ENCODE data around the gene GRPEL1. TPM values are rescaled to one million over a fixed set of nuclear protein-coding genes. Genes with fewer than 3 reads are reported as not detected.

The GRPEL1 gene
- total and polyA plus RNA-seq, 2 experiments from 2014 or later, result 27.4 to 112 TPM

DNA sequence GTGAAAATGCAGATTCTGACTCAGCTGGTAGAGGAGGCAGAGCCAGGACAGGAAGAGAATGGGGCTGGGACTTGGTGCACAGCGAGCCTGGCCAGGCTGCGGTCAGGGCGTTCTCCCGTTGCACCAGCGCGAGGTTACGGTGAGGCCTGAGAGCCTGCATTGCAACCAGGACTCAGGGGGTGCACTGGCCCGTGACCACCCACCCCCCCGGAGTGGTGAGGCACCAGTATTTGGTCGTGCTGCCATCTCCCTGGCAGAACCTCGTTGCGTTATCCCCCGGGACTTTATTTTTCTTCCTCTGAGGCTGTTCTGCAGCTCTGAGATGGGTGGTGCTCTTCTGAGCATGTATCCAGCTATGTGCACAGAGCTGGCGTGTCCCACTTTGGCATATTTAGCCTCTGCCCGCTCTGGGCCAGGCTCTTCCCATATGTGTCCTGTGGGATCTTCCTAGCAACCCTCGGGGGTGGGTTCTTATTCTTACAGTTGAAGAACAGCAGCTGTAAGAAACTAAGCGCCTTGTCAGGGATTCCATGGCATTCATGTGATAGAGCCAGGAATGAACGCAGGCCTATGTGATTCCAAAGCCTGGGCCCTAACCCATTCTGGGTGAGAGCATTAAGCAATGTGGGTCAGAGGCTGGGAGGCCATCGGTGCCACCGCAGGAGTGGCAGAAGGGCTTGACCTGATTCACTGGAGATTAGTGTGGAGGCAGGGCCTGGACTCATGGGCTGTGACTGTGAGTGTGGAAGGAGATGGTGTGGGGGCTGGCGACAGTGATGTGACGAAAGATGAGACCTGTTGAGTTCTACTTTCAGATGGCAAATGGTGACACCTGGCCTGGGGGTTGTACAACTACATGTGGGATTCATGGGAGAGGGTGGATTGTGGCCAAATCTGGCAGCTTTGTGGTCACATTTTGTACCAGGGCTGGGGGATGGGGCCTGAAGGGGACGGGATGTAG lies 21.6 kb downstream of the GRPEL1 start (continued):
- no peak for TF ChIP-seq ZNF462 (CRISPR knock-in tag; IDR thresholded peaks at IDR 0.05)
- TF ChIP-seq ZNF331 (CRISPR knock-in tag; IDR thresholded peaks at IDR 0.05; ENCODE audit: low read depth), result no peak
- no peak for TF ChIP-seq STAT1 (IDR thresholded peaks at IDR 0.05; ENCODE audit: unreplicated experiment)
- TF ChIP-seq EZH2phosphoT487 (IDR thresholded peaks at IDR 0.05; ENCODE audit: unreplicated experiment), result no peak
- TF ChIP-seq CREB1 (CRISPR knock-in tag; IDR thresholded peaks at IDR 0.05; ENCODE audit: low read depth), result no peak
- no peak for TF ChIP-seq ZNF114 (CRISPR knock-in tag; IDR thresholded peaks at IDR 0.05)

- TF ChIP-seq EZH2 (IDR thresholded peaks at IDR 0.05; ENCODE audit: low read depth, unreplicated experiment) (no peak), ZNF331 (CRISPR knock-in tag; IDR thresholded peaks at IDR 0.05; ENCODE audit: low read depth) (no peak)
- TF ChIP-seq, protein P1, sequence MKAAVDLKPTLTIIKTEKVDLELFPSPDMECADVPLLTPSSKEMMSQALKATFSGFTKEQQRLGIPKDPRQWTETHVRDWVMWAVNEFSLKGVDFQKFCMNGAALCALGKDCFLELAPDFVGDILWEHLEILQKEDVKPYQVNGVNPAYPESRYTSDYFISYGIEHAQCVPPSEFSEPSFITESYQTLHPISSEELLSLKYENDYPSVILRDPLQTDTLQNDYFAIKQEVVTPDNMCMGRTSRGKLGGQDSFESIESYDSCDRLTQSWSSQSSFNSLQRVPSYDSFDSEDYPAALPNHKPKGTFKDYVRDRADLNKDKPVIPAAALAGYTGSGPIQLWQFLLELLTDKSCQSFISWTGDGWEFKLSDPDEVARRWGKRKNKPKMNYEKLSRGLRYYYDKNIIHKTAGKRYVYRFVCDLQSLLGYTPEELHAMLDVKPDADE (IDR thresholded peaks at IDR 0.05), result no peak
- H3K36me3 Mint-ChIP-seq (ENCODE audit: low read depth), result no peaks in the 10 kb centered on the region; the same call in 2 of the 3 replicates
- H3K4me1 Mint-ChIP-seq, result peaks cover 51% of the 10 kb centered on the region
- H3K27me3 Mint-ChIP-seq (ENCODE audit: insufficient read depth, low read depth, poor library complexity), result peaks cover 31% of the 10 kb centered on the region
- DNase-seq (ENCODE audit: low spot score) (no peak), ATAC-seq (no peak)
- Histone ChIP-seq H4K20me1 (replicated peaks; ENCODE audit: insufficient read depth) (peaks cover 42% of the 10 kb centered on the region), H3K4me3 (no peak overlapping the region), H3F3A (replicated peaks; ENCODE audit: low read depth) (0 out of 2 replicates have a peak, but pooled peaks cover 3% of the 10 kb centered on the region), H3K4me2 (no peak overlapping the region), H3K79me2 (replicated peaks; ENCODE audit: insufficient read depth) (peaks cover 60% of the 10 kb centered on the region), H2AFZ (no peak overlapping the region), H3K36me3 (ENCODE audit: insufficient read depth) (no peaks in the 10 kb centered on the region), H3K4me1 (ENCODE audit: insufficient read depth) (peaks cover 9% of the 10 kb centered on the region; the same call in 1 of the 2 replicates), H3K27me3 (ENCODE audit: insufficient read depth) (peaks cover 28% of the 10 kb centered on the region), H3K27ac (ENCODE audit: low read depth) (no peak overlapping the region), H3K9me2 (ENCODE audit: insufficient read depth) (no peaks in the 10 kb centered on the region)
- H3K27ac Mint-ChIP-seq, result no peak overlapping the region
- no peaks in the 10 kb centered on the region; the same call in 1 of the 3 replicates for H3K9me3 Mint-ChIP-seq
- peak overlapping the region; percentile 23; the same call in 1 of the 3 replicates for H3K4me3 Mint-ChIP-seq
Measured at GRCh38 chr4:7045553-7045952, 22.3 kb downstream of the GRPEL1 start.
